Activated CD8-positive, alpha-beta memory T cell treated with anti-CD3 and anti-CD28 coated beads, Interleukin-2, amount 50 U/mL, for 48 hours (primary cell): ENCODE measurements around the gene COL6A5.
"Not testable (repeated sequence)": the region's sequence is repeated elsewhere in the genome, so short reads cannot be mapped to it uniquely, and the experiment has no call there.

ENCODE experiments used
- DNase-seq: peaks from one replicate; pipeline ENCODE4 v3.0.0-alpha.2; 2020

Gene COL6A5

GRCh38 chr3:130446840-130447239, 101.4 kb downstream of the COL6A5 start:
- not testable (repeated sequence) for DNase-seq

- not testable (repeated sequence) for DNase-seq
Observed at GRCh38 chr3:130448155-130448554, 102.7 kb downstream of the COL6A5 start.

GRCh38 chr3:130456540-130456939, 111.1 kb downstream of the COL6A5 start:
- DNase-seq = no peak

GRCh38 chr3:130457671-130458070, 112.2 kb downstream of the COL6A5 start:
- no peak for DNase-seq

GRCh38 chr3:130459944-130460343, 114.5 kb downstream of the COL6A5 start:
- DNase-seq = no peak

- no peak for DNase-seq
Observed at GRCh38 chr3:130462089-130462488, 116.6 kb downstream of the COL6A5 start.

- DNase-seq = no peak
Observed at GRCh38 chr3:130463221-130463620, 117.7 kb downstream of the COL6A5 start.

GRCh38 chr3:130465521-130465920, 120.0 kb downstream of the COL6A5 start:
- DNase-seq = no peak

GRCh38 chr3:130468311-130468710, 122.8 kb downstream of the COL6A5 start:
- no peak for DNase-seq

GRCh38 chr3:130470126-130470525, 124.7 kb downstream of the COL6A5 start:
- no peak for DNase-seq

GRCh38 chr3:130473416-130473815, 127.9 kb downstream of the COL6A5 start:
- DNase-seq = no peak

- DNase-seq = no peak
Observed at GRCh38 chr3:130480736-130481135, 135.3 kb downstream of the COL6A5 start.

GRCh38 chr3:130488288-130488687, 142.8 kb downstream of the COL6A5 start:
- no peak for DNase-seq

GRCh38 chr3:130488769-130489450, 143.4 kb downstream of the COL6A5 start:
- DNase-seq = no peak

GRCh38 chr3:130490241-130490640, 144.8 kb downstream of the COL6A5 start:
- no peak for DNase-seq

- DNase-seq = no peak
Observed at GRCh38 chr3:130491431-130491830, 146.0 kb downstream of the COL6A5 start.

GRCh38 chr3:130504701-130505100, 159.2 kb downstream of the COL6A5 start:
- DNase-seq = no peak

- DNase-seq = no peak
Observed at GRCh38 chr3:130506031-130506430, 160.6 kb downstream of the COL6A5 start.

GRCh38 chr3:130507746-130508145, 162.3 kb downstream of the COL6A5 start:
- no peak for DNase-seq

GRCh38 chr3:130509008-130509407, 163.5 kb downstream of the COL6A5 start:
- DNase-seq = no peak

- no peak for DNase-seq
Observed at GRCh38 chr3:130514681-130515080, 169.2 kb downstream of the COL6A5 start.

GRCh38 chr3:130515755-130516154, 170.3 kb downstream of the COL6A5 start:
- DNase-seq = no peak

GRCh38 chr3:130516645-130517512, 171.4 kb downstream of the COL6A5 start, which contains the start of gene COL6A6:
Gene COL6A6, plus strand, starts transcription at chr3:130517177. Its CDS starts 43,188 bp downstream, at chr3:130560365.
- no peak for DNase-seq

- no peak for DNase-seq
Observed at GRCh38 chr3:130517602-130518001, 172.1 kb downstream of the COL6A5 start.
